Measurements from ENCODE around the gene RHBDD2. TPM values are rescaled to one million over a fixed set of nuclear protein-coding genes. Genes with fewer than 3 reads are reported as not detected.

Gene RHBDD2
- polyA plus RNA-seq, 3 donors: 34.1 to 54.6 (median 53.1) TPM

- H3K9me3 Mint-ChIP-seq: peaks cover 0 to 7% (median 0%) of the 10 kb centered on the region in 7 donors
Measured at GRCh38 chr7:75847707-75848106, 31.1 kb upstream of the RHBDD2 start.

DNA sequence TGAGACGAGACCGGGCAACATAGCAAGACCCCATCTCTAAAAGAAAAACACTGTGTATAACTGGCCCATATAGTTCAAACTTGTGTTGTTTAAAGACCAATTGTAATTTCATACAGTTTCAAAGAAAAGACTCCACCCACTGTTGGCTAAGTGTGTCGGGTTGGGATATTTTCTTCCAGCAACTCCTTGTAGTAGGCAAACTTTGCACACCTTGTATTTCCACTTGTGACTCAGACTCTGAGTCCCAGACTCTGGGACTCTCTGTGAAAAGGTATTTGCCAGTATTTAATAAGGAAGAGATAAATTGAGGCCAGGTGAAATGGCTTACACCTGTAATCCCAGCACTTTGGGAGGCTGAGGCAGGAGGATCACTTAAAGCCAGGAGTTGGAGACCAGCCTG is 29.3 kb upstream of the RHBDD2 start:
- intact Hi-C loops (cut with micrococcal nuclease): no loop called here
- H3K4me3 Mint-ChIP-seq: no peak overlapping the region
- Histone ChIP-seq H3K4me2 (replicated peaks; ENCODE audit: extremely low read depth, low read length, poor library complexity, severe bottlenecking) (no peak overlapping the region), H3K4me3 (replicated peaks in 1 of 3; ENCODE audit: low read depth in 2 of 3, low read length in 3 of 3) (no peak overlapping the region), H3K4me1 (ENCODE audit: control insufficient read depth in 1 of 2, insufficient read depth in 2 of 2, low read length in 2 of 2) (peaks cover 45 to 47% of the 10 kb centered on the region in 2 donors), H2AFZ (ENCODE audit: insufficient read depth, low read depth, low read length, poor library complexity, severe bottlenecking) (no peak overlapping the region), H3K79me2 (ENCODE audit: insufficient read depth, low read length) (no peaks in the 10 kb centered on the region), H3K27me3 (ENCODE audit: control insufficient read depth in 2 of 2, insufficient read depth in 2 of 2, low read length in 2 of 2) (no peaks in the 10 kb centered on the region), H3K9ac (ENCODE audit: insufficient read depth, low read length, poor library complexity, severe bottlenecking) (no peak overlapping the region), H3K27ac (ENCODE audit: low read depth in 1 of 2, low read length in 2 of 2) (no peak overlapping the region), H3K9me3 (replicated peaks in 1 of 2; ENCODE audit: control insufficient read depth in 1 of 2, insufficient read depth in 1 of 2, low read length in 2 of 2) (no peaks in the 10 kb centered on the region), H3K36me3 (replicated peaks in 1 of 2; ENCODE audit: control insufficient read depth in 1 of 2, insufficient read depth in 2 of 2, low read length in 2 of 2) (no peaks in the 10 kb centered on the region), H4K20me1 (ENCODE audit: insufficient read depth, low read length) (no peaks in the 10 kb centered on the region)
- DNase-seq: no peak
- peak overlapping the region in 6 of 7 donors; percentile 66 to 88 (median 78) for H3K27ac Mint-ChIP-seq
- H3K27me3 Mint-ChIP-seq (ENCODE audit: low read depth in 3 of 3): peaks cover 0 to 3% (median 1%) of the 10 kb centered on the region in 3 donors
- H3K9me3 Mint-ChIP-seq: peaks cover 0 to 9% (median 0%) of the 10 kb centered on the region in 7 donors
- WGBS (ENCODE audit: insufficient coverage): no CpG with 5 or more reads among the region's 3 CpGs
- no peak for TF ChIP-seq CTCF (IDR thresholded peaks at IDR 0.05)
- peaks cover 41% of the 10 kb centered on the region for H3K4me1 Mint-ChIP-seq
- no peaks in the 10 kb centered on the region for H3K36me3 Mint-ChIP-seq

More at GRCh38 chr7:75847707-75848106, 31.1 kb upstream of the RHBDD2 start:
- no peaks in the 10 kb centered on the region for H3K27me3 ChIP-seq (ENCODE audit: control insufficient read depth in 2 of 2, insufficient read depth in 2 of 2, low read length in 2 of 2)
- no peak overlapping the region for H3K4me2 ChIP-seq (replicated peaks; ENCODE audit: extremely low read depth, low read length, poor library complexity, severe bottlenecking)
- intact Hi-C loops (cut with micrococcal nuclease): no loop called here
- Mint-ChIP-seq H3K36me3 (no peaks in the 10 kb centered on the region), H3K27me3 (ENCODE audit: low read depth in 3 of 3) (peaks cover 0 to 3% (median 1%) of the 10 kb centered on the region in 3 donors), H3K27ac (peak overlapping the region; percentile 78 to 93 (median 89)), H3K4me1 (peaks cover 46% of the 10 kb centered on the region), H3K4me3 (peak overlapping the region in 1 of 2 donors; percentile 57)
- H3K9me3 ChIP-seq (replicated peaks in 1 of 2; ENCODE audit: control insufficient read depth in 1 of 2, insufficient read depth in 1 of 2, low read length in 2 of 2): no peaks in the 10 kb centered on the region
- H2AFZ ChIP-seq (ENCODE audit: insufficient read depth, low read depth, low read length, poor library complexity, severe bottlenecking): no peak overlapping the region
- H3K27ac ChIP-seq (ENCODE audit: low read depth in 1 of 2, low read length in 2 of 2): peak overlapping the region in 1 of 2 donors; percentile 31
- H3K79me2 ChIP-seq (ENCODE audit: insufficient read depth, low read length): no peaks in the 10 kb centered on the region
- no peaks in the 10 kb centered on the region for H3K36me3 ChIP-seq (replicated peaks in 1 of 2; ENCODE audit: control insufficient read depth in 1 of 2, insufficient read depth in 2 of 2, low read length in 2 of 2)
- TF ChIP-seq CTCF (IDR thresholded peaks at IDR 0.05): no peak
- DNase-seq: peak; percentile 71 to 76 (median 75)
- H3K4me3 ChIP-seq (replicated peaks in 1 of 3; ENCODE audit: low read depth in 2 of 3, low read length in 3 of 3): no peak overlapping the region
- 19% methylated on average over 6 of the region's 7 CpGs for WGBS (ENCODE audit: insufficient coverage)
- H3K9ac ChIP-seq (ENCODE audit: insufficient read depth, low read length, poor library complexity, severe bottlenecking): no peak overlapping the region
- no peaks in the 10 kb centered on the region for H4K20me1 ChIP-seq (ENCODE audit: insufficient read depth, low read length)
- H3K4me1 ChIP-seq (ENCODE audit: control insufficient read depth in 1 of 2, insufficient read depth in 2 of 2, low read length in 2 of 2): peaks cover 53 to 56% of the 10 kb centered on the region in 2 donors
